HG03139 (cell line): ENCODE measurements around the gene SARDH.
"Not testable (repeated sequence)": the region's sequence is repeated elsewhere in the genome, so short reads cannot be mapped to it uniquely, and the experiment has no call there.

Source experiments
- ATAC-seq: cut with Tn5 transposase; IDR thresholded peaks from one replicate; pipeline ENCODE4 v1.9.1; 2021; ENCODE audit not compliant: unreplicated experiment

Gene SARDH

GRCh38 chr9:133635533-133636531, 102.3 kb downstream of the SARDH start, which contains the start of gene DBH:
TSS of gene DBH (plus strand) at chr9:133636363. CDS start at chr9:133636372, 9 bp downstream.
- no peak for ATAC-seq

GRCh38 chr9:133635098-133635497, 103.1 kb downstream of the SARDH start:
- no peak for ATAC-seq

- no peak for ATAC-seq
These were observed 104.0 kb downstream of the SARDH start for GRCh38 chr9:133634081-133634691.

- ATAC-seq = no peak
These were observed 104.5 kb downstream of the SARDH start for GRCh38 chr9:133633681-133634080.

- no peak for ATAC-seq
These were observed 105.1 kb downstream of the SARDH start for GRCh38 chr9:133632806-133633680.

- ATAC-seq = no peak
These were observed 107.0 kb downstream of the SARDH start for GRCh38 chr9:133631111-133631510.

- ATAC-seq = no peak
These were observed 108.7 kb downstream of the SARDH start for GRCh38 chr9:133629221-133630110.

- no peak for ATAC-seq
These were observed 109.4 kb downstream of the SARDH start for GRCh38 chr9:133628766-133629165.

- no peak for ATAC-seq
These were observed 110.8 kb downstream of the SARDH start for GRCh38 chr9:133627341-133627740.

- ATAC-seq = not testable (repeated sequence)
These were observed 112.1 kb downstream of the SARDH start for GRCh38 chr9:133626008-133626407.

- ATAC-seq = no peak
These were observed 115.6 kb downstream of the SARDH start for GRCh38 chr9:133622555-133622954.

- ATAC-seq = no peak
These were observed 116.4 kb downstream of the SARDH start for GRCh38 chr9:133621725-133622267.

- ATAC-seq = no peak
These were observed 118.4 kb downstream of the SARDH start for GRCh38 chr9:133619791-133620190.

GRCh38 chr9:133618726-133619125, 119.4 kb downstream of the SARDH start:
- ATAC-seq = no peak

- ATAC-seq = no peak
These were observed 121.3 kb downstream of the SARDH start for GRCh38 chr9:133616643-133617405.

GRCh38 chr9:133615606-133616188, 122.5 kb downstream of the SARDH start:
- no peak for ATAC-seq

- no peak for ATAC-seq
These were observed 123.0 kb downstream of the SARDH start for GRCh38 chr9:133615186-133615585.

- ATAC-seq = no peak
These were observed 123.5 kb downstream of the SARDH start for GRCh38 chr9:133614678-133615077.

GRCh38 chr9:133614056-133614455, 124.1 kb downstream of the SARDH start:
- no peak for ATAC-seq
